ENCODE measurements around the gene ZNF536. TPM values are rescaled to one million over a fixed set of nuclear protein-coding genes. Genes with fewer than 3 reads are reported as not detected.
"Not testable (repeated sequence)": the region's sequence is repeated elsewhere in the genome, so short reads cannot be mapped to it uniquely, and the experiment has no call there.

ZNF536 gene
- total and polyA plus RNA-seq, 10 of the 15 experiments (the other 5 are each of a cell fraction or from before 2014, with no cell fraction given) = not detected

DNA sequence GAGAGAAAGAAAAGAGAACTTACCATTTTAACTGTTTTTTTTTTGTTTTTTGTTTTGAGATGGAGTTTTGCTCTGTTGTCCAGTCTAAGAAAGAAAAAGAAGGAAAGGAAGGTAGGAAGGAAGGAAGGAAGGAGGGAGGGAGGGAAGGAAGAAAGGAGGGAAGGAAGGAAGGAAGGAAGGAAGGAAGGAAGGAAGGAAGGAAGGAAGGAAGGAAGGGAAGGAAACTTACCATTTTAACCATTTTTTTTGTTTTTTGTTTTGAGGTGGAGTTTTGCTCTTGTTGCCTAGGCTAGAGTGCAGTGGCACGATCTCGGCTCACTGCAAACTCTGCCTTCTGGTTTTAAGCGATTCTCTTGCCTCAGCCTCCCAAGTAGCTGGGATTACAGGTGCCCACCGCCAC is 94.4 kb downstream of the ZNF536 start:
- in situ Hi-C loops (cut with MboI) = not testable (repeated sequence)

DNA sequence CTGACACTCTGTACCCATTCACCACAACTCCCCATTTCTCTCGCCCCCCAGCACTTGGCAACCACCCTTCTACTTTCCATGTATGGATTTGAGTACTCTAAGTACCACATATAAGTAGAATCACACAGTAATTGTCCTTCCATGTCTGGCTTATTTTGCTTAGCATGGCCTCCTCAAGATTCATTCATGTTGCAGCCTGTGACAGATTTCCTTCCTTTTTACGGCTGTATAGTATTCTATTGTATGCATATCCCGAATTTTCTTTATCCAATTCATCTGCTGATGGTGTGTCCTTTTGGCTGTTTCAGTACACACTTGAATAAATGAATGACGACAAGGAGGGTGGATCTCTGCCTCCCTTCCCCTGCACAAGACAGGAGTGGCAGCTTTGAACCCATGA is 95.1 kb downstream of the ZNF536 start:
- DNase-seq (ENCODE audit: low read depth, low spot score) = no peak
- H3K4me2 ChIP-seq (ENCODE audit: control insufficient read depth, insufficient read depth) = no peak overlapping the region
- ChIA-PET RAD21 (ENCODE audit: unreplicated experiment) (no interaction called here), POLR2A (no interaction called here), CTCF (no interaction called here), SMC1A (ENCODE audit: uncharacterized antibody, unreplicated experiment) (no interaction called here)
- H3K27me3 ChIP-seq (replicated peaks in 1 of 2; ENCODE audit: control insufficient read depth in 2 of 2, insufficient read depth in 2 of 2, low read length in 1 of 2) = no peaks in the 10 kb centered on the region
- in situ Hi-C loops (cut with MboI) (no loop called here), intact Hi-C loops (cut with micrococcal nuclease; ENCODE audit: unreplicated experiment) (no loop called here)
- no peaks in the 10 kb centered on the region for H3K36me3 ChIP-seq (ENCODE audit: control insufficient read depth in 2 of 2, insufficient read depth in 2 of 2, low read length in 1 of 2)
- no peaks in the 10 kb centered on the region for H4K20me1 ChIP-seq (ENCODE audit: control insufficient read depth, insufficient read depth)
- H3K9me3 ChIP-seq (replicated peaks; ENCODE audit: control insufficient read depth, insufficient read depth, low read length) = no peaks in the 10 kb centered on the region
- H3K4me1 ChIP-seq (ENCODE audit: control insufficient read depth, insufficient read depth, low read length) = no peaks in the 10 kb centered on the region
- no peak overlapping the region for H3K4me3 ChIP-seq
- no TSS peak for BruUV-seq (replicated peaks)
- no peak for ATAC-seq
- H2AFZ ChIP-seq (ENCODE audit: control insufficient read depth, low read depth, low read length) = no peak overlapping the region
- no peaks in the 10 kb centered on the region for H3K79me2 ChIP-seq (ENCODE audit: control insufficient read depth, insufficient read depth, low read length)
- FAIRE-seq = no peak
- no peak overlapping the region for H3K27ac ChIP-seq (ENCODE audit: control insufficient read depth, insufficient read depth)
- no peak overlapping the region for H3K9ac ChIP-seq (ENCODE audit: control insufficient read depth, insufficient read depth, low read length)
- 12% methylated on average over 4 of the region's 4 CpGs for WGBS (ENCODE audit: insufficient coverage, insufficient replicate concordance, low lambda C conversion rate, missing lambda C conversion rate)
- TF ChIP-seq ETV6 (conservative IDR thresholded peaks at IDR 0.05 in 1 of 2, IDR thresholded peaks at IDR 0.05 in 1 of 2; ENCODE audit: borderline replicate concordance in 1 of 2, low read depth in 1 of 2) (no peak), SMAD1 (IDR thresholded peaks at IDR 0.05; ENCODE audit: low read depth, partially characterized antibody) (no peak), EZH2 (IDR thresholded peaks at IDR 0.05; ENCODE audit: borderline replicate concordance, control insufficient read depth, low read depth, low read length) (no peak), ZNF207 (IDR thresholded peaks at IDR 0.05; ENCODE audit: borderline replicate concordance) (no peak), CBX5 (IDR thresholded peaks at IDR 0.05; ENCODE audit: low read depth) (no peak), NBN (IDR thresholded peaks at IDR 0.05) (no peak), HDGF (IDR thresholded peaks at IDR 0.05) (no peak), SREBF1 (IDR thresholded peaks at IDR 0.05; ENCODE audit: low read length) (no peak), GABPA (IDR thresholded peaks at IDR 0.05; ENCODE audit: low read depth) (no peak)
- TF ChIP-seq, protein P1, sequence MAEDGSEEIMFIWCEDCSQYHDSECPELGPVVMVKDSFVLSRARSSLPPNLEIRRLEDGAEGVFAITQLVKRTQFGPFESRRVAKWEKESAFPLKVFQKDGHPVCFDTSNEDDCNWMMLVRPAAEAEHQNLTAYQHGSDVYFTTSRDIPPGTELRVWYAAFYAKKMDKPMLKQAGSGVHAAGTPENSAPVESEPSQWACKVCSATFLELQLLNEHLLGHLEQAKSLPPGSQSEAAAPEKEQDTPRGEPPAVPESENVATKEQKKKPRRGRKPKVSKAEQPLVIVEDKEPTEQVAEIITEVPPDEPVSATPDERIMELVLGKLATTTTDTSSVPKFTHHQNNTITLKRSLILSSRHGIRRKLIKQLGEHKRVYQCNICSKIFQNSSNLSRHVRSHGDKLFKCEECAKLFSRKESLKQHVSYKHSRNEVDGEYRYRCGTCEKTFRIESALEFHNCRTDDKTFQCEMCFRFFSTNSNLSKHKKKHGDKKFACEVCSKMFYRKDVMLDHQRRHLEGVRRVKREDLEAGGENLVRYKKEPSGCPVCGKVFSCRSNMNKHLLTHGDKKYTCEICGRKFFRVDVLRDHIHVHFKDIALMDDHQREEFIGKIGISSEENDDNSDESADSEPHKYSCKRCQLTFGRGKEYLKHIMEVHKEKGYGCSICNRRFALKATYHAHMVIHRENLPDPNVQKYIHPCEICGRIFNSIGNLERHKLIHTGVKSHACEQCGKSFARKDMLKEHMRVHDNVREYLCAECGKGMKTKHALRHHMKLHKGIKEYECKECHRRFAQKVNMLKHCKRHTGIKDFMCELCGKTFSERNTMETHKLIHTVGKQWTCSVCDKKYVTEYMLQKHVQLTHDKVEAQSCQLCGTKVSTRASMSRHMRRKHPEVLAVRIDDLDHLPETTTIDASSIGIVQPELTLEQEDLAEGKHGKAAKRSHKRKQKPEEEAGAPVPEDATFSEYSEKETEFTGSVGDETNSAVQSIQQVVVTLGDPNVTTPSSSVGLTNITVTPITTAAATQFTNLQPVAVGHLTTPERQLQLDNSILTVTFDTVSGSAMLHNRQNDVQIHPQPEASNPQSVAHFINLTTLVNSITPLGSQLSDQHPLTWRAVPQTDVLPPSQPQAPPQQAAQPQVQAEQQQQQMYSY (CRISPR knock-in tag; IDR thresholded peaks at IDR 0.05) = no peak
- TF ChIP-seq, protein P2, sequence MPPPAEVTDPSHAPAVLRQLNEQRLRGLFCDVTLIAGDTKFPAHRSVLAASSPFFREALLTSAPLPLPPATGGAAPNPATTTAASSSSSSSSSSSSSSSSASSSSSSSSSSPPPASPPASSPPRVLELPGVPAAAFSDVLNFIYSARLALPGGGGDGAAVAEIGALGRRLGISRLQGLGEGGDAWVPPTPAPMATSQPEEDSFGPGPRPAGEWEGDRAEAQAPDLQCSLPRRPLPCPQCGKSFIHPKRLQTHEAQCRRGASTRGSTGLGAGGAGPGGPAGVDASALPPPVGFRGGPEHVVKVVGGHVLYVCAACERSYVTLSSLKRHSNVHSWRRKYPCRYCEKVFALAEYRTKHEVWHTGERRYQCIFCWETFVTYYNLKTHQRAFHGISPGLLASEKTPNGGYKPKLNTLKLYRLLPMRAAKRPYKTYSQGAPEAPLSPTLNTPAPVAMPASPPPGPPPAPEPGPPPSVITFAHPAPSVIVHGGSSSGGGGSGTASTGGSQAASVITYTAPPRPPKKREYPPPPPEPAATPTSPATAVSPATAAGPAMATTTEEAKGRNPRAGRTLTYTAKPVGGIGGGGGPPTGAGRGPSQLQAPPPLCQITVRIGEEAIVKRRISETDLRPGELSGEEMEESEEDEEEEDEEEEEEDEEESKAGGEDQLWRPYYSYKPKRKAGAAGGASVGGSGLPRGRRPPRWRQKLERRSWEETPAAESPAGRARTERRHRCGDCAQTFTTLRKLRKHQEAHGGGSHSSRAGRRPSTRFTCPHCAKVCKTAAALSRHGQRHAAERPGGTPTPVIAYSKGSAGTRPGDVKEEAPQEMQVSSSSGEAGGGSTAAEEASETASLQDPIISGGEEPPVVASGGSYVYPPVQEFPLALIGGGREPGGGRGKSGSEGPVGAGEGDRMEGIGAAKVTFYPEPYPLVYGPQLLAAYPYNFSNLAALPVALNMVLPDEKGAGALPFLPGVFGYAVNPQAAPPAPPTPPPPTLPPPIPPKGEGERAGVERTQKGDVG (CRISPR knock-in tag; IDR thresholded peaks at IDR 0.05) = no peak

More for the DNA sequence above, 94.4 kb downstream of the ZNF536 start:
- H3K9ac ChIP-seq (ENCODE audit: control insufficient read depth, insufficient read depth, low read length); H3K27ac ChIP-seq (ENCODE audit: control insufficient read depth, insufficient read depth); H3K4me2 ChIP-seq (ENCODE audit: control insufficient read depth, insufficient read depth); H2AFZ ChIP-seq (ENCODE audit: control insufficient read depth, low read depth, low read length); RAD21 ChIA-PET (ENCODE audit: unreplicated experiment); H3K4me3 ChIP-seq; H3K79me2 ChIP-seq (ENCODE audit: control insufficient read depth, insufficient read depth, low read length); FAIRE-seq; H3K4me1 ChIP-seq (ENCODE audit: control insufficient read depth, insufficient read depth, low read length); CTCF ChIA-PET; BruUV-seq (replicated peaks); H3K36me3 ChIP-seq (ENCODE audit: control insufficient read depth in 2 of 2, insufficient read depth in 2 of 2, low read length in 1 of 2); H4K20me1 ChIP-seq (ENCODE audit: control insufficient read depth, insufficient read depth); intact Hi-C loops (cut with micrococcal nuclease; ENCODE audit: unreplicated experiment); POLR2A ChIA-PET; H3K9me3 ChIP-seq (replicated peaks; ENCODE audit: control insufficient read depth, insufficient read depth, low read length); DNase-seq (ENCODE audit: low read depth, low spot score); ATAC-seq; H3K27me3 ChIP-seq (replicated peaks in 1 of 2; ENCODE audit: control insufficient read depth in 2 of 2, insufficient read depth in 2 of 2, low read length in 1 of 2): not testable (repeated sequence)
- SMC1A ChIA-PET (ENCODE audit: uncharacterized antibody, unreplicated experiment) = interaction anchor here (0.7 kb wide), 1 partner anchor 166 kb away, joined by 3 read pairs; no protein-coding TSS in a partner anchor
- 32% methylated on average over 4 of the region's 4 CpGs for WGBS (ENCODE audit: insufficient coverage, insufficient replicate concordance, low lambda C conversion rate, missing lambda C conversion rate)
